Peyer's patch (tissue), 4 donors: Measurements from ENCODE around the gene CSDE1. TPM values are rescaled to one million over a fixed set of nuclear protein-coding genes. Genes with fewer than 3 reads are reported as not detected.
A peak's percentile ranks its signal among the peaks of the same experiment; 100 is the strongest.

Source experiments
- DNase-seq, 3 donors: peaks; one replicate each; pipeline ENCODE4 v3.0.0-alpha.2; 2017 to 2019
- H3K27ac ChIP-seq, 4 donors: fragments of 200-600 bp; sonication (generic); one replicate each; pipeline ENCODE4 v1.5.1; 2016 to 2019
- H3K27me3 ChIP-seq, 2 donors: fragments of 200-600 bp; sonication (generic); one replicate each; pipeline ENCODE4 v1.5.1; 2019
- H3K36me3 ChIP-seq, 3 donors: fragments of 200-600 bp; sonication (generic); one replicate each; pipeline ENCODE4 v1.5.1; 2016 to 2019
- H3K4me1 ChIP-seq, 4 donors: fragments of 200-600 bp; sonication (generic); one replicate each; pipeline ENCODE4 v1.5.1; 2016 to 2019
- H3K4me3 ChIP-seq, 4 donors: fragments of 200-600 bp; sonication (generic); 1 replicate in 3 of 4; 2 replicates in 1 of 4; pipeline ENCODE4 v1.5.1; 2016 to 2019; ENCODE audit warnings: mild to moderate bottlenecking in 1 of 4
- H3K9me3 ChIP-seq, 4 donors: fragments of 200-600 bp; sonication (generic); one replicate each; pipeline ENCODE4 v1.5.1; 2016 to 2019; ENCODE audit warnings: mild to moderate bottlenecking in 1 of 4
- POLR2A ChIP-seq, 2 donors: fragments of 450-650 bp; IDR thresholded peaks; one replicate each; pipeline ENCODE4 v1.5.1; 2017; ENCODE audit warnings: antibody characterized with exemption in 2 of 2, mild to moderate bottlenecking in 2 of 2, moderate library complexity in 2 of 2
- total RNA-seq, 4 donors: library from RNA; depleted of rRNA; stranded (reverse); fragments of >200 nt; gene quantifications; one replicate each; pipeline ENCODE4 v1.1.0, GENCODE V29; 2016
- TF ChIP-seq, protein P1 (sequence below), 6 experiments: fragments of 450-650 bp in 4 of 6; fragments of 200-600 bp in 2 of 6; sonication (generic) in 1 of 6; IDR thresholded peaks; one replicate each; pipeline ENCODE4 v1.5.1; 2017 to 2019; ENCODE audit warnings: antibody characterized with exemption in 6 of 6, mild to moderate bottlenecking in 3 of 6, moderate library complexity in 1 of 6

Gene CSDE1
- total RNA-seq, 4 donors from 2014 or later = 292 to 374 (median 333) TPM

DNA sequence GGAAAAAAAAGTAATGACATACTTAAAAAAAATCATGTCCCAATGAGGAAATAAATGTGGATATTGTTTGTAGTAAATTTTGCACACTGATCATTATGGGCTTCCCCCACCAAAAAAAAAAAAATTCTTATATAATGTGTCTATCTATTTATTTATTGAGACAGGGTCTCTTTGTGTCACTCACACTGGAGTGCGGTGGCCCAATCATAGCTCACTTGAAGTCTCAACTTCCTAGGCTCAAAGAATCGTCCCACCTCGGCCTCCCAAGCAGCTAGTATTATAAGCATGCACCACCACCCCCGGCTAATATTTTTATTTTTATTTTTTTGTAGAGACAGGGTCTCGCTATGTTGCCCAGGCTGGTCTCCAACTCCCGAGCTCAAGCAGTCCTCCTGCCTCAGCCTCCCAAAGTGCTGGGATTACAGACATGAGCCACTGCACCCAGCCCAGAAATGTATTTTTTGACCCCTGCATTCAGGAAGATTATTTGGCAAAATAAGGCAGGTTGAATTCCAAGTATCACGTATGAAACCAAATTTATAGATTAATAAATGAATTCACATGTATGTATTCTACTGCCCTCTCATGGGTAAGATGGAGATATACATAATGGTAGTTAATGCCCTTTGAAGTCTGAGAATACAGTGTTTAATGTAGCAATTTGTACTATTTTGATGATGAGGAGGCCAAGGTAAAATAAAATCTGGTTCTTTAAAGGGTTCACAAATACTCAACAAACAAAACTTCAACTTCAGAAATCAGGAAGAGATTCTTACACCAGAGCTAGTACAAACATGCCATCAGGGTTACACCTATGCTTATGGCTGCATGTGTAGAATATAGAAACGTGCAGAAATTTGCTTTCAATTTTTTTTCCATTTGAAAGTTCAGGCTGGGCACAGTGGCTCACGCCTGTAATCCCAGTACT is 86.5 kb downstream of the CSDE1 start:
- H3K36me3 ChIP-seq = no peaks in the 10 kb centered on the region
- peaks cover 0 to 7% (median 0%) of the 10 kb centered on the region in 4 donors for H3K4me1 ChIP-seq
- DNase-seq = no peak
- H3K27me3 ChIP-seq = no peaks in the 10 kb centered on the region
- no peaks in the 10 kb centered on the region for H3K9me3 ChIP-seq
- TF ChIP-seq POLR2A (IDR thresholded peaks at IDR 0.05) = no peak
- TF ChIP-seq, protein P1, sequence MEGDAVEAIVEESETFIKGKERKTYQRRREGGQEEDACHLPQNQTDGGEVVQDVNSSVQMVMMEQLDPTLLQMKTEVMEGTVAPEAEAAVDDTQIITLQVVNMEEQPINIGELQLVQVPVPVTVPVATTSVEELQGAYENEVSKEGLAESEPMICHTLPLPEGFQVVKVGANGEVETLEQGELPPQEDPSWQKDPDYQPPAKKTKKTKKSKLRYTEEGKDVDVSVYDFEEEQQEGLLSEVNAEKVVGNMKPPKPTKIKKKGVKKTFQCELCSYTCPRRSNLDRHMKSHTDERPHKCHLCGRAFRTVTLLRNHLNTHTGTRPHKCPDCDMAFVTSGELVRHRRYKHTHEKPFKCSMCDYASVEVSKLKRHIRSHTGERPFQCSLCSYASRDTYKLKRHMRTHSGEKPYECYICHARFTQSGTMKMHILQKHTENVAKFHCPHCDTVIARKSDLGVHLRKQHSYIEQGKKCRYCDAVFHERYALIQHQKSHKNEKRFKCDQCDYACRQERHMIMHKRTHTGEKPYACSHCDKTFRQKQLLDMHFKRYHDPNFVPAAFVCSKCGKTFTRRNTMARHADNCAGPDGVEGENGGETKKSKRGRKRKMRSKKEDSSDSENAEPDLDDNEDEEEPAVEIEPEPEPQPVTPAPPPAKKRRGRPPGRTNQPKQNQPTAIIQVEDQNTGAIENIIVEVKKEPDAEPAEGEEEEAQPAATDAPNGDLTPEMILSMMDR (IDR thresholded peaks at IDR 0.05) = peak in 5 of 6 experiments; percentile 22 to 47 (median 37)
- H3K27ac ChIP-seq = no peak overlapping the region
- H3K4me3 ChIP-seq = no peak overlapping the region

DNA sequence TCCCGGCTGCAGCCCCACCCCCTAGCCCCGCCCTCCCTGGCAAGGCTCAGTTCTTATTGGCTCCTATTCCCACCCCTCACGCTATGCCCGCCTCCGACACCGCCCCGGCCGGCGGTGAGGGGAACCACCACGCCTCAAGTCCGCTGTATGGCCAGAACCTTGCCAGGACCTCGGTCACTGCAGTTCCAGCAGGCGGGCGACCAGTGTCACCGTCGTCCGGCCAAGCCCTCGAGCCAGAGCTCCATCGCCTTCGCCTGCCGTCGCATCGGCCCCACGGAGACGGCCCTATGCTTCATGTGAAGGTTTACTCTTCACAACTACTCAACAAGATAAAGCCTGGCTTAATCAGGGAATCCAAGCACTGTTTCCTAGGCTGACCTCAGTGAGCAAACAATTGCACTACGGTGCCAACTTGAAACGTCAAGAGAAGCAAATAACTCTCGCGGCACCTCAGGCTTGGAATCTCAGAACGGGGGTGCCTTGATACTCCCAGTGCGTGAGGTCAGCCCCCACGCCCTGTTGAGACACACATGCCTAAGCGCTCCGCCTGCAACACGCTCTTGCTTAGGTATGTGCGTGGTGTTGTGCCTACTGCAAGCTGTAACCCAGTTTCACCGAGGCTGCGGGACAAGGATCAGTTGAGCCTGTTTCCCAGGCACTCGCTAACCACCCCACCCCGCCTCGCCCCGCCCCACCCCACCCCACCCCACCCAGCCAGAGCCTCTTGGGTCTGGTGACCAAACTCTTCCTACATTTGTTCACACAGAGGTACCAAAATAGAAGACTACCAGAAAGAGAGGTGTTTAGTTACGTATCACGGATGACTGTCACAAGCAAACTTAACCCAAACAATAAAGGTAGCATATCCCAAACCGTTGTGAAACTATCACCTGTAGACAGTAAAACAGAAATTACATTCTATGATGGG is 87.4 kb downstream of the CSDE1 start:
- Histone ChIP-seq H3K27me3 (no peaks in the 10 kb centered on the region), H3K27ac (peak overlapping the region in 3 of 4 donors; percentile 64 to 74 (median 70)), H3K36me3 (no peaks in the 10 kb centered on the region), H3K9me3 (no peaks in the 10 kb centered on the region), H3K4me1 (peaks cover 0 to 7% (median 0%) of the 10 kb centered on the region in 4 donors), H3K4me3 (peak overlapping the region; percentile 54 to 73 (median 67))
- peak; percentile 89 to 97 (median 94) for DNase-seq
- TF ChIP-seq, protein P1 (IDR thresholded peaks at IDR 0.05) = peak in 5 of 6 experiments; percentile 5 to 28 (median 17)
- TF ChIP-seq POLR2A (IDR thresholded peaks at IDR 0.05) = peak in 1 of 2 donors; percentile 42

DNA sequence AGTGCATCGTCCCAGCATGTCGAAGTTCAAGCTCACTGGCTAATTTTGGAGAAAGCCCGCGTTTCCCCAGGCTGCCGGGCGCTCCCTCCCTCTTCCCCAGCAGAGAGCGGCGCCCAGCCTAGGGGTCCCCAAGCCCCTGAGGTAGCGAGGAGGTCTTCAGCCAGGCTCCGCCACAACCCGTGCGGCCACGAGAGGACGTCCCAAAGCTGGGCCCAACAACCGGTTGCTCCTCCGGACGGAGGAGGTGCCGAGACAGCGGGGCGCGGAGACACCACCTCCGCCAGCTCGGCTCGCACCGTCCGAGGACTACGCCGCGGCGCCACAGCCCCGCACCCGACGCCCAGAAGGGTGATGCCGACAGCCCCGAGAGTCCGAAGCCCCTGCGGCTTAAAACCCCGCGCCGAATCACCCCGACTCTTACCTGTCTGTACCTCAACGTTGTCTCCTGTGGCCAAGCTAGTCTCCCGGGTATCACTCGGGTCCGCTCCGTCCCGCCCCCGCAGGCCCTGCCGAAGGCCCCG is 88.2 kb downstream of the CSDE1 start, which contains the start of gene DENND2C:
DENND2C (minus strand) TSS at position 488 of the 521 bp plus-strand sequence. CDS start 44,065 bp downstream, outside the sequence.
- no peaks in the 10 kb centered on the region for H3K36me3 ChIP-seq
- peak within 1 kb of the TSS; percentile 54 to 73 (median 67) for H3K4me3 ChIP-seq
- H3K9me3 ChIP-seq = no peaks in the 10 kb centered on the region
- no peaks in the 10 kb centered on the region for H3K27me3 ChIP-seq
- TF ChIP-seq POLR2A (IDR thresholded peaks at IDR 0.05) = no peak
- TF ChIP-seq, protein P1 (IDR thresholded peaks at IDR 0.05) = no peak
- H3K27ac ChIP-seq = peak within 1 kb of the TSS; percentile 6 to 74 (median 67)
- H3K4me1 ChIP-seq = peaks cover 0 to 7% (median 0%) of the 10 kb centered on the region in 4 donors
- DNase-seq = no peak

DNA sequence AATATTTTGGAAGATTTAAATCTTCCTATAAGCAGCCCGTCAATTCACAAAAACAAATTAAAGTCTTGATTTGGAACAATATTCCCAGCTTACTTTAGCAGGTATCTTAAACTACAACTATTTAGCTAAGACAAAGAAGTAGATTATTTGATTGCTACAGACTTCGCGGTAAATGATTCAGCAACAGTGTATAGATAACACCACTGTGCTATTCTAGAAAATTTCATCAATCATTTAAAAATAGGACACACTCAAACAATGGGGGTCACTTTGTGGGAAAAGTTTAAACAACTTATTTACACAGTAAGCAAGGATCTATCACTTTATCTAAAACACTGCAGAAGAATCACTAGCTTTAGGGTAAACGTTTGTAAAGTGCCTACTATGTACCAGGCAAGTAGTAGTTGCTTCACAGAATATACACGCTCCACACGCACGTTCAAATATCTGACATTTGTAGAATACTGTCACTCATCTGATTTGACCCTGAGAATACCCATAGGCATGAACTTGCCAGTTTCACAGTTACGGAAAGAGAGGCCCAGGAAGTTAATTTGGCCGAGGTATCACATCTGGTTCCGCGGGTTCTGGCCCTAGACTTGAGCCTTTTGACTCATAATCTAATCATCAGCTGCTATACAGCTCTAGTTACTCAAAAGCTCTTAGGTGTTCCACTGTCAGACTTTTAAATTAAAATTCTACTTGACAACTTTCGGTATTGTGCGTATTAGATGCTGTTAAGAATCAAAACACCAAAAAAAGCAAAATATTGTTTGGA is 88.8 kb downstream of the CSDE1 start:
- Histone ChIP-seq H3K4me3 (peak overlapping the region; percentile 54 to 73 (median 67)), H3K9me3 (no peaks in the 10 kb centered on the region), H3K27ac (peak overlapping the region in 2 of 4 donors; percentile 64 to 70), H3K4me1 (peaks cover 0 to 7% (median 0%) of the 10 kb centered on the region in 4 donors), H3K27me3 (no peaks in the 10 kb centered on the region), H3K36me3 (no peaks in the 10 kb centered on the region)
- no peak for TF ChIP-seq POLR2A (IDR thresholded peaks at IDR 0.05)
- TF ChIP-seq, protein P1 (IDR thresholded peaks at IDR 0.05) = no peak
- DNase-seq = no peak
